ENCODE data around the gene ZNF467.

GRCh38 chr7:149714910-149715471 lies 58.4 kb downstream of the ZNF467 start:
- TF ChIP-seq GATA2 (IDR thresholded peaks at IDR 0.05; ENCODE audit: low read depth, low read length): no peak
- TF ChIP-seq GATA3 (IDR thresholded peaks at IDR 0.05; ENCODE audit: low read depth, low read length): no peak
